Lung (tissue), 12 donors: ENCODE results near the gene FSCN2. TPM values are rescaled to one million over a fixed set of nuclear protein-coding genes. Genes with fewer than 3 reads are reported as not detected.

ENCODE experiments used
- ATAC-seq: fragments of 200-7000 bp; cut with Tn5 transposase; one replicate; pipeline ENCODE4 v1.9.1; 2020; ENCODE audit warnings: moderate number of reproducible peaks; ENCODE audit not compliant: insufficient read depth, low FRiP score
- DNase-seq, 3 donors: peaks; one replicate each; pipeline ENCODE4 v3.0.0-alpha.2; 2013 to 2017
- H3K27ac ChIP-seq, 2 donors: one replicate each; pipeline ENCODE4 v1.5.1; 2013; ENCODE audit warnings: mild to moderate bottlenecking in 2 of 2, moderate library complexity in 2 of 2, control low read depth in 1 of 2, inconsistent platforms in 1 of 2, low read depth in 1 of 2, low read length in 1 of 2
- H3K27me3 ChIP-seq, 3 donors: one replicate each; pipeline ENCODE4 v1.5.1; 2013; ENCODE audit warnings: low read length in 2 of 3; ENCODE audit not compliant: control insufficient read depth in 3 of 3, insufficient read depth in 3 of 3
- H3K36me3 ChIP-seq, 4 donors: one replicate each; pipeline ENCODE4 v1.5.1; 2013; ENCODE audit warnings: low read length in 4 of 4, mild to moderate bottlenecking in 1 of 4, moderate library complexity in 1 of 4; ENCODE audit not compliant: control insufficient read depth in 4 of 4, insufficient read depth in 4 of 4
- H3K4me1 ChIP-seq, 5 donors: one replicate each; pipeline ENCODE4 v1.5.1; 2013; ENCODE audit warnings: low read length in 5 of 5, mild to moderate bottlenecking in 2 of 5, moderate library complexity in 1 of 5; ENCODE audit not compliant: control insufficient read depth in 5 of 5, insufficient read depth in 5 of 5
- H3K4me3 ChIP-seq: one replicate; pipeline ENCODE4 v1.5.1; 2013; ENCODE audit warnings: mild to moderate bottlenecking, control low read depth, moderate library complexity
- H3K9ac ChIP-seq, 2 donors: one replicate each; pipeline ENCODE4 v1.5.1; 2013; ENCODE audit warnings: low read length in 2 of 2, control low read depth in 1 of 2; ENCODE audit not compliant: insufficient read depth in 1 of 2
- H3K9me3 ChIP-seq, 4 donors: one replicate each; pipeline ENCODE4 v1.5.1; 2013; ENCODE audit warnings: low read length in 3 of 4, mild to moderate bottlenecking in 1 of 4, moderate library complexity in 1 of 4; ENCODE audit not compliant: control insufficient read depth in 4 of 4, insufficient read depth in 3 of 4
- CTCF ChIP-seq: IDR thresholded peaks from 2 replicates; pipeline ENCODE4 v1.5.1; 2012; ENCODE audit warnings: mild to moderate bottlenecking; ENCODE audit errors: control extremely low read depth, extremely low read depth
- WGBS, 2 donors: extraction: QIAGEN DNeasy Blood & Tissue Kit; methylation state at CpG; one replicate each; pipeline ENCODE4 v1.1.7; 2013; 5-methylcytosine and 5-hydroxymethylcytosine counted together
- polyA plus RNA-seq, 2 donors: library from polyadenylated mRNA; stranded (reverse); fragments of 200-250 nt; gene quantifications; one replicate each; pipeline ENCODE4 v1.2.1, GENCODE V29; 2013
- total RNA-seq, 2 donors: library from RNA; depleted of rRNA in 1 of 2; stranded (reverse); fragments of >200 nt in 1 of 2; gene quantifications; one replicate each; pipeline ENCODE4 v1.2.1, GENCODE V29; 2014 to 2021
- donor health status: control.
- donor health status: control.
- donor health status: Bipolar disorder and iron deficiency.
- donor health status: healthy.
- donor health status: DM: yes; HTN: yes; CAD: no.

FSCN2 gene
- total and polyA plus RNA-seq, 4 donors, result 0.46 to 3.9 (median 1.9) TPM

DNA sequence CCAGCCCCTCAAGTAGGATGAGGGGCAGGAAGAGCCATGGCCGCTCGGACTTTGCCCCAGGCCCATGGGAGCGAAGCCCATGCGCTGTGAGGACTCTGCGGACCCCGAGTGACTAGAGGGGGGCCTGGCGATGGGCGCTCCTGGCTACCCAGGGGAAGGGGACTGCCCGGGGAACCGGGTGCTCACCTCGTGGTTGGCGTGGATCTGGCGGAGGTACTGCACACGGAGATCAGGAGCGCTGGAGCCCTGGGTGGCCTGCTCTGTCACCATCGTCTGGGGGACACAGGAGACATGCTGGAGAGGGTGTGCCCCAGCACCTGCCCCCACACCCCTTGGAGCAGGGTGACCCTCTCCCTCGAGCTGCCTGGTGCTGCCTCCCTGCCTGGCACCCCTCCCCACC lies 12.9 kb downstream of the FSCN2 start:
- TF ChIP-seq CTCF, result no peak
- DNase-seq, result no peak
- Histone ChIP-seq H3K36me3 (peaks cover 3 to 65% (median 9%) of the 10 kb centered on the region in 4 donors), H3K9ac (no peak overlapping the region), H3K9me3 (peaks cover 0 to 8% (median 0%) of the 10 kb centered on the region in 4 donors), H3K4me1 (peaks cover 0 to 7% (median 4%) of the 10 kb centered on the region in 5 donors), H3K4me3 (no peak overlapping the region), H3K27me3 (peaks cover 0 to 9% (median 3%) of the 10 kb centered on the region in 3 donors), H3K27ac (no peak overlapping the region)
- 93 to 95% methylated on average over 16 of the region's 17 CpGs for WGBS, 2 donors
- no peak for ATAC-seq

GRCh38 chr17:81542431-81543338 lies 14.5 kb downstream of the FSCN2 start:
- Histone ChIP-seq H3K4me1 (peaks cover 0 to under 1% (median 0%) of the 10 kb centered on the region in 5 donors), H3K9me3 (peaks cover 0 to 8% (median 0%) of the 10 kb centered on the region in 4 donors), H3K4me3 (no peak overlapping the region), H3K36me3 (peaks cover 8 to 80% (median 16%) of the 10 kb centered on the region in 4 donors), H3K9ac (no peak overlapping the region), H3K27me3 (no peaks in the 10 kb centered on the region), H3K27ac (no peak overlapping the region)
- no peak for DNase-seq
- no peak for ATAC-seq
- no peak for TF ChIP-seq CTCF
- WGBS, 2 donors, result 92 to 93% methylated on average over 15 of the region's 15 CpGs

DNA sequence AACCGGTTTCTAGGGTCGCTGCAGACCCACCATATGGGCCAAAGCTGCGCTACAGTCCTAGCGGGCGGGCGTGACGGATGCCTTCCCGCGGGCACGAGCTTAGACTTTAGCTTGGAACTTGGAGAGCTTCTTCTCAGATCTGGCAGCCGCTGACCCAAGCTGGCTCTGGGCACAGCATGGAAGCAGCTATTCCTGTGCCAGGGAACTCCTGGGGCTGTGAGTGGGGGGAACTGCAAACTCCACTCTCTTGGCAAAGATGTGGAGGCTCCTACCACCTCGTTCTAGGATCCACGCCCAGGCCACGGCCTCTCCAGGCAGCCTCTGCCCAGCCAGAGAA lies 15.1 kb downstream of the FSCN2 start:
- Histone ChIP-seq H3K36me3 (peaks cover 8 to 85% (median 17%) of the 10 kb centered on the region in 4 donors), H3K9ac (no peak overlapping the region), H3K4me3 (no peak overlapping the region), H3K4me1 (no peaks in the 10 kb centered on the region), H3K27ac (no peak overlapping the region), H3K9me3 (peaks cover 0 to 6% (median 0%) of the 10 kb centered on the region in 4 donors), H3K27me3 (no peaks in the 10 kb centered on the region)
- no peak for ATAC-seq
- WGBS, 2 donors, result 93 to 96% methylated on average over 14 of the region's 14 CpGs
- DNase-seq, result no peak
- TF ChIP-seq CTCF, result no peak
